PC-3 (cell line): ENCODE measurements around the gene GLI3.
"Not testable (repeated sequence)": the region's sequence is repeated elsewhere in the genome, so short reads cannot be mapped to it uniquely, and the experiment has no call there.

ENCODE experiments used
- EZH2 ChIP-seq: fragments of 300-600 bp; sonication (generic); IDR thresholded peaks from one replicate; pipeline ENCODE4 v1.6.1; 2017; ENCODE audit warnings: antibody characterized with exemption, mild to moderate bottlenecking, low read length; ENCODE audit not compliant: unreplicated experiment
- EZH2phosphoT487 ChIP-seq: fragments of 300-600 bp; sonication (generic); IDR thresholded peaks from 2 replicates; pipeline ENCODE4 v1.6.1; 2018; ENCODE audit warnings: mild to moderate bottlenecking, antibody characterized with exemption, low read length, borderline replicate concordance
- TF ChIP-seq, protein P1 (sequence below): fragments of 300-600 bp; sonication (generic); conservative IDR thresholded peaks from 2 replicates; pipeline ENCODE4 v1.5.1; 2017; ENCODE audit warnings: antibody characterized with exemption, low read depth, mild to moderate bottlenecking, low read length

DNA sequence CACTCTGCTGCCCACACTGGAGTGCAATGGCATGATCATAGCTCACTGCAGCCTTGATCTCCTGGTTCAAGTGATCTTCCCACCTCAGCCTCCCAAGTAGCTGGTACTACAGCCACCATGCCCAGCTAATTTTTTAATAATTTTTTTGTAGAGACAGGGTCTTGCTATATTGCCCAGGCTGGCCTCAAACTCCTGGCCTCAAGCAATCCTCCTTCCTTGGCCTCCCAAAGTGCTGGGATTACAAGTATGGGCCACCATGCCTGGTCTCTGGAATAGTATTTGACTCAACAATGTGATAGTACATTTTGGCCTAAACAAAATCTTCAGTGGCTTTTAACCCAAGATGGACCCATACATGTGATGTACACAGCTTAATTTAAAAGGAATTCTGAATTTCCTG lies 27.9 kb downstream of the GLI3 start:
- not testable (repeated sequence) for TF ChIP-seq EZH2, EZH2phosphoT487
- TF ChIP-seq, protein P1, sequence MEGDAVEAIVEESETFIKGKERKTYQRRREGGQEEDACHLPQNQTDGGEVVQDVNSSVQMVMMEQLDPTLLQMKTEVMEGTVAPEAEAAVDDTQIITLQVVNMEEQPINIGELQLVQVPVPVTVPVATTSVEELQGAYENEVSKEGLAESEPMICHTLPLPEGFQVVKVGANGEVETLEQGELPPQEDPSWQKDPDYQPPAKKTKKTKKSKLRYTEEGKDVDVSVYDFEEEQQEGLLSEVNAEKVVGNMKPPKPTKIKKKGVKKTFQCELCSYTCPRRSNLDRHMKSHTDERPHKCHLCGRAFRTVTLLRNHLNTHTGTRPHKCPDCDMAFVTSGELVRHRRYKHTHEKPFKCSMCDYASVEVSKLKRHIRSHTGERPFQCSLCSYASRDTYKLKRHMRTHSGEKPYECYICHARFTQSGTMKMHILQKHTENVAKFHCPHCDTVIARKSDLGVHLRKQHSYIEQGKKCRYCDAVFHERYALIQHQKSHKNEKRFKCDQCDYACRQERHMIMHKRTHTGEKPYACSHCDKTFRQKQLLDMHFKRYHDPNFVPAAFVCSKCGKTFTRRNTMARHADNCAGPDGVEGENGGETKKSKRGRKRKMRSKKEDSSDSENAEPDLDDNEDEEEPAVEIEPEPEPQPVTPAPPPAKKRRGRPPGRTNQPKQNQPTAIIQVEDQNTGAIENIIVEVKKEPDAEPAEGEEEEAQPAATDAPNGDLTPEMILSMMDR = not testable (repeated sequence)
